Measurements from ENCODE around the gene SLC35A3. TPM values are rescaled to one million over a fixed set of nuclear protein-coding genes. Genes with fewer than 3 reads are reported as not detected.

The SLC35A3 gene
- total and polyA plus RNA-seq, 2 of the 4 experiments (the other 2 are of a cell fraction) = 9.6 to 13.6 TPM

DNA sequence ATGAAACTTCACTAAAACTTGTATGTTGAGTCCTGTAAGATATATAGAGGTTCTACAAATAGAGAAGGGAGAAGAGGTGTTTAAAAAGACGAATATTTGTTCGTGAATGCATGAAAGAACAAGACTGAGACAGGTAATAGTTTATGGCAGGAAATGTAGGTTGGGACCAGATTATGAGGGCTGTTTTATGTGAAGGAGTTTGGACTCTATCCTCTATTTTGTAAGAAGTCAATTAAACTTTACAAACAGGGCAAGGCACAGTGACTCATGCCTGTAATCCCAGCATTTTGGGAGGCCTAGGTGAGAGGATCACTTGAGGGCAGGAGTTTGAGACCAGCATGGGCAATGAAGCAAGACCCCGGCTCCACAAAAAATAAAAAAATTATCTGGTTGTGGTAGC is 5.7 kb downstream of the SLC35A3 start:
- POLR2A ChIA-PET (ENCODE audit: unreplicated experiment) = no interaction called here
- H3K27ac ChIP-seq (ENCODE audit: insufficient read depth, low read length) = no peak overlapping the region
- no peak overlapping the region for H2AK9ac ChIP-seq (replicated peaks; ENCODE audit: low read depth, low read length, poor library complexity)
- H2BK15ac ChIP-seq (ENCODE audit: low read depth, low read length) = no peak overlapping the region
- no peak overlapping the region for H3K56ac ChIP-seq (ENCODE audit: extremely low read depth, insufficient read depth, low read length)
- H3K27me3 ChIP-seq (ENCODE audit: control insufficient read depth, insufficient read depth, low read length) = no peaks in the 10 kb centered on the region
- H2BK120ac ChIP-seq (ENCODE audit: low read depth, low read length) = no peak overlapping the region
- no peaks in the 10 kb centered on the region for H4K20me1 ChIP-seq (ENCODE audit: insufficient read depth, low read length)
- peaks cover 8 to 25% of the 10 kb centered on the region in 2 experiments for H3K79me1 ChIP-seq (ENCODE audit: low read depth in 1 of 2, low read length in 2 of 2)
- H2BK5ac ChIP-seq (ENCODE audit: low read depth, low read length, poor library complexity, severe bottlenecking) = no peak overlapping the region
- no peak overlapping the region for H2BK20ac ChIP-seq (ENCODE audit: low read depth, low read length)
- H2AFZ ChIP-seq (replicated peaks; ENCODE audit: low read length, poor library complexity) = no peak overlapping the region
- no peak overlapping the region for H3K4ac ChIP-seq (ENCODE audit: low read depth, low read length)
- no peaks in the 10 kb centered on the region for H3K9me1 ChIP-seq (ENCODE audit: insufficient read depth, low read length)
- H3K9ac ChIP-seq (ENCODE audit: low read depth, low read length) = no peak overlapping the region
- TF ChIP-seq RFX5 (IDR thresholded peaks at IDR 0.05; ENCODE audit: low read depth, low read length) (no peak), FOS (IDR thresholded peaks at IDR 0.05; ENCODE audit: low read depth, low read length) (no peak), CEBPB (IDR thresholded peaks at IDR 0.05; ENCODE audit: low read depth, low read length) (no peak), MXI1 (IDR thresholded peaks at IDR 0.05; ENCODE audit: borderline replicate concordance, low read depth, low read length) (no peak), NFE2L2 (IDR thresholded peaks at IDR 0.05; ENCODE audit: low read depth, low read length) (no peak), POLR2A (IDR thresholded peaks at IDR 0.05; ENCODE audit: low read depth, low read length) (no peak), RCOR1 (IDR thresholded peaks at IDR 0.05; ENCODE audit: insufficient replicate concordance, low read length) (no peak), BHLHE40 (IDR thresholded peaks at IDR 0.05; ENCODE audit: low read depth, low read length) (no peak), RAD21 (IDR thresholded peaks at IDR 0.05; ENCODE audit: low read length) (no peak), MAFK (IDR thresholded peaks at IDR 0.05; ENCODE audit: low read depth, low read length) (no peak)
- TF ChIP-seq, protein P1, sequence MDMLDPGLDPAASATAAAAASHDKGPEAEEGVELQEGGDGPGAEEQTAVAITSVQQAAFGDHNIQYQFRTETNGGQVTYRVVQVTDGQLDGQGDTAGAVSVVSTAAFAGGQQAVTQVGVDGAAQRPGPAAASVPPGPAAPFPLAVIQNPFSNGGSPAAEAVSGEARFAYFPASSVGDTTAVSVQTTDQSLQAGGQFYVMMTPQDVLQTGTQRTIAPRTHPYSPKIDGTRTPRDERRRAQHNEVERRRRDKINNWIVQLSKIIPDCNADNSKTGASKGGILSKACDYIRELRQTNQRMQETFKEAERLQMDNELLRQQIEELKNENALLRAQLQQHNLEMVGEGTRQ (IDR thresholded peaks at IDR 0.05; ENCODE audit: low read depth, low read length) = no peak
- TF ChIP-seq, protein P2, sequence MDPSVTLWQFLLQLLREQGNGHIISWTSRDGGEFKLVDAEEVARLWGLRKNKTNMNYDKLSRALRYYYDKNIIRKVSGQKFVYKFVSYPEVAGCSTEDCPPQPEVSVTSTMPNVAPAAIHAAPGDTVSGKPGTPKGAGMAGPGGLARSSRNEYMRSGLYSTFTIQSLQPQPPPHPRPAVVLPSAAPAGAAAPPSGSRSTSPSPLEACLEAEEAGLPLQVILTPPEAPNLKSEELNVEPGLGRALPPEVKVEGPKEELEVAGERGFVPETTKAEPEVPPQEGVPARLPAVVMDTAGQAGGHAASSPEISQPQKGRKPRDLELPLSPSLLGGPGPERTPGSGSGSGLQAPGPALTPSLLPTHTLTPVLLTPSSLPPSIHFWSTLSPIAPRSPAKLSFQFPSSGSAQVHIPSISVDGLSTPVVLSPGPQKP (IDR thresholded peaks at IDR 0.05; ENCODE audit: borderline replicate concordance, low read depth, low read length) = no peak
- TF ChIP-seq, protein P3, sequence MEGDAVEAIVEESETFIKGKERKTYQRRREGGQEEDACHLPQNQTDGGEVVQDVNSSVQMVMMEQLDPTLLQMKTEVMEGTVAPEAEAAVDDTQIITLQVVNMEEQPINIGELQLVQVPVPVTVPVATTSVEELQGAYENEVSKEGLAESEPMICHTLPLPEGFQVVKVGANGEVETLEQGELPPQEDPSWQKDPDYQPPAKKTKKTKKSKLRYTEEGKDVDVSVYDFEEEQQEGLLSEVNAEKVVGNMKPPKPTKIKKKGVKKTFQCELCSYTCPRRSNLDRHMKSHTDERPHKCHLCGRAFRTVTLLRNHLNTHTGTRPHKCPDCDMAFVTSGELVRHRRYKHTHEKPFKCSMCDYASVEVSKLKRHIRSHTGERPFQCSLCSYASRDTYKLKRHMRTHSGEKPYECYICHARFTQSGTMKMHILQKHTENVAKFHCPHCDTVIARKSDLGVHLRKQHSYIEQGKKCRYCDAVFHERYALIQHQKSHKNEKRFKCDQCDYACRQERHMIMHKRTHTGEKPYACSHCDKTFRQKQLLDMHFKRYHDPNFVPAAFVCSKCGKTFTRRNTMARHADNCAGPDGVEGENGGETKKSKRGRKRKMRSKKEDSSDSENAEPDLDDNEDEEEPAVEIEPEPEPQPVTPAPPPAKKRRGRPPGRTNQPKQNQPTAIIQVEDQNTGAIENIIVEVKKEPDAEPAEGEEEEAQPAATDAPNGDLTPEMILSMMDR (conservative IDR thresholded peaks at IDR 0.05; ENCODE audit: low read depth, low read length) = no peak
- no peak overlapping the region for H4K8ac ChIP-seq (ENCODE audit: low read depth in 2 of 2, low read length in 2 of 2)
- DNase-seq (no peak), ATAC-seq (ENCODE audit: low read depth) (no peak)
- H3K4me2 ChIP-seq (ENCODE audit: low read depth, low read length) = no peak overlapping the region
- no peak overlapping the region for H3K18ac ChIP-seq (ENCODE audit: low read depth, low read length)
- intact Hi-C loops (cut with micrococcal nuclease) (no loop called here), dilution Hi-C loops (cut with HindIII; ENCODE audit: low sequenced_read_pairs, unreplicated experiment) (no loop called here), in situ Hi-C loops (cut with MboI; ENCODE audit: low sequenced_read_pairs) (no loop called here)
- CTCF ChIA-PET = no interaction called here
- BruUV-seq (replicated peaks) = no TSS peak
- no peak overlapping the region for H4K91ac ChIP-seq (ENCODE audit: insufficient read depth, low read depth, low read length)
- no peak overlapping the region for H3K4me3 ChIP-seq (ENCODE audit: insufficient read depth, low read depth, low read length)
- H3K23ac ChIP-seq (ENCODE audit: low read depth, low read length) = no peak overlapping the region
- WGBS, 2 experiments (ENCODE audit: extremely low coverage in 2 of 2, insufficient read length in 1 of 2) = 100% methylated on average over 2 of the region's 3 CpGs; no CpG with 5 or more reads in 1 of the 2 experiments
- no peaks in the 10 kb centered on the region for H3K4me1 ChIP-seq (ENCODE audit: control insufficient read depth, insufficient read depth, low read length)
- H2AK5ac ChIP-seq (ENCODE audit: low read depth, low read length) = no peak overlapping the region
- no peaks in the 10 kb centered on the region for H3K9me3 ChIP-seq (ENCODE audit: control insufficient read depth, insufficient read depth, low read length)
- H4K5ac ChIP-seq (ENCODE audit: low read depth, low read length) = no peak overlapping the region
- no peak overlapping the region for H3K14ac ChIP-seq (replicated peaks; ENCODE audit: low read depth, low read length)
- H3K36me3 ChIP-seq (ENCODE audit: control insufficient read depth, insufficient read depth, low read length) = no peaks in the 10 kb centered on the region; the same call in 1 of the 2 replicates
